Skeletal muscle satellite cell (primary cell): ENCODE measurements around the gene FOXP3.

Experiments
- H3K27me3 ChIP-seq: 2 replicates; pipeline ENCODE4 v1.7.0; 2013; ENCODE audit warnings: low read length; ENCODE audit not compliant: control insufficient read depth, insufficient read depth
- H3K36me3 ChIP-seq: 2 replicates; pipeline ENCODE4 v1.7.0; 2013; ENCODE audit warnings: mild to moderate bottlenecking, control low read depth, low read length; ENCODE audit not compliant: insufficient read depth
- H3K4me1 ChIP-seq: 2 replicates; pipeline ENCODE4 v1.7.0; 2013; ENCODE audit warnings: low read length; ENCODE audit not compliant: control insufficient read depth, insufficient read depth
- H3K4me2 ChIP-seq: 2 replicates; pipeline ENCODE4 v1.7.0; 2013; ENCODE audit warnings: mild to moderate bottlenecking, low read length
- H3K4me3 ChIP-seq: 2 replicates; pipeline ENCODE4 v1.7.0; 2013; ENCODE audit warnings: low read length
- H3K9ac ChIP-seq: 2 replicates; pipeline ENCODE4 v1.7.0; 2013; ENCODE audit warnings: mild to moderate bottlenecking, low read depth, low read length, moderate library complexity
- H3K9me3 ChIP-seq: replicated peaks from 2 replicates; pipeline ENCODE4 v1.7.0; 2013; ENCODE audit warnings: mild to moderate bottlenecking, control low read depth, low read length

The FOXP3 gene

GRCh38 chrX:49291615-49292337 lies 27.3 kb upstream of the FOXP3 start:
- Histone ChIP-seq H3K9ac (no peak overlapping the region), H3K36me3 (no peaks in the 10 kb centered on the region), H3K4me1 (no peaks in the 10 kb centered on the region), H3K4me3 (no peak overlapping the region), H3K4me2 (no peak overlapping the region), H3K27me3 (no peaks in the 10 kb centered on the region), H3K9me3 (no peaks in the 10 kb centered on the region)

- H3K27me3 ChIP-seq, result no peaks in the 10 kb centered on the region
- H3K9me3 ChIP-seq, result no peaks in the 10 kb centered on the region
- no peaks in the 10 kb centered on the region for H3K4me1 ChIP-seq
- H3K36me3 ChIP-seq, result no peaks in the 10 kb centered on the region
- no peak overlapping the region for H3K4me3 ChIP-seq
- no peak overlapping the region for H3K9ac ChIP-seq
- no peak overlapping the region for H3K4me2 ChIP-seq
Observed at GRCh38 chrX:49290215-49290614, 25.7 kb upstream of the FOXP3 start.

GRCh38 chrX:49287665-49288064 lies 23.2 kb upstream of the FOXP3 start:
- H3K4me2 ChIP-seq, result no peak overlapping the region
- H3K36me3 ChIP-seq, result no peaks in the 10 kb centered on the region
- no peaks in the 10 kb centered on the region for H3K4me1 ChIP-seq
- H3K9ac ChIP-seq, result no peak overlapping the region
- no peaks in the 10 kb centered on the region for H3K27me3 ChIP-seq
- no peak overlapping the region for H3K4me3 ChIP-seq
- H3K9me3 ChIP-seq, result no peaks in the 10 kb centered on the region

- no peaks in the 10 kb centered on the region for H3K4me1 ChIP-seq
- no peaks in the 10 kb centered on the region for H3K9me3 ChIP-seq
- H3K4me3 ChIP-seq, result no peak overlapping the region
- H3K27me3 ChIP-seq, result no peaks in the 10 kb centered on the region
- H3K9ac ChIP-seq, result no peak overlapping the region
- H3K4me2 ChIP-seq, result no peak overlapping the region
- H3K36me3 ChIP-seq, result no peaks in the 10 kb centered on the region
Observed at GRCh38 chrX:49286581-49286980, 22.1 kb upstream of the FOXP3 start.

- H3K27me3 ChIP-seq, result no peaks in the 10 kb centered on the region
- no peaks in the 10 kb centered on the region for H3K36me3 ChIP-seq
- H3K4me2 ChIP-seq, result no peak overlapping the region
- no peaks in the 10 kb centered on the region for H3K9me3 ChIP-seq
- no peak overlapping the region for H3K9ac ChIP-seq
- H3K4me1 ChIP-seq, result no peaks in the 10 kb centered on the region
- no peak overlapping the region for H3K4me3 ChIP-seq
Observed at GRCh38 chrX:49286136-49286535, 21.6 kb upstream of the FOXP3 start.

GRCh38 chrX:49284212-49284611 lies 19.7 kb upstream of the FOXP3 start:
- Histone ChIP-seq H3K27me3 (no peaks in the 10 kb centered on the region), H3K9ac (no peak overlapping the region), H3K4me2 (no peak overlapping the region), H3K4me3 (no peak overlapping the region), H3K36me3 (no peaks in the 10 kb centered on the region), H3K4me1 (no peaks in the 10 kb centered on the region), H3K9me3 (no peaks in the 10 kb centered on the region)

GRCh38 chrX:49282647-49283011 lies 18.1 kb upstream of the FOXP3 start:
- H3K4me2 ChIP-seq, result no peak overlapping the region
- no peak overlapping the region for H3K4me3 ChIP-seq
- H3K36me3 ChIP-seq, result no peaks in the 10 kb centered on the region
- no peak overlapping the region for H3K9ac ChIP-seq
- H3K4me1 ChIP-seq, result no peaks in the 10 kb centered on the region
- no peaks in the 10 kb centered on the region for H3K27me3 ChIP-seq
- no peaks in the 10 kb centered on the region for H3K9me3 ChIP-seq

GRCh38 chrX:49278081-49278480 lies 13.6 kb upstream of the FOXP3 start:
- Histone ChIP-seq H3K4me3 (no peak overlapping the region), H3K9me3 (no peaks in the 10 kb centered on the region)

GRCh38 chrX:49277535-49277830 lies 13.0 kb upstream of the FOXP3 start:
- Histone ChIP-seq H3K27me3 (no peaks in the 10 kb centered on the region), H3K9ac (no peak overlapping the region), H3K4me3 (no peak overlapping the region), H3K4me1 (peaks cover 2% of the 10 kb centered on the region), H3K9me3 (no peaks in the 10 kb centered on the region), H3K36me3 (no peaks in the 10 kb centered on the region), H3K4me2 (no peak overlapping the region)

More at GRCh38 chrX:49278081-49278480, 13.6 kb upstream of the FOXP3 start:
- no peaks in the 10 kb centered on the region for H3K36me3 ChIP-seq
- H3K27me3 ChIP-seq, result no peaks in the 10 kb centered on the region
- no peak overlapping the region for H3K4me2 ChIP-seq
- no peak overlapping the region for H3K9ac ChIP-seq
- no peaks in the 10 kb centered on the region for H3K4me1 ChIP-seq

GRCh38 chrX:49276671-49277534 lies 12.4 kb upstream of the FOXP3 start:
- H3K4me2 ChIP-seq, result no peak overlapping the region
- peaks cover 6% of the 10 kb centered on the region for H3K4me1 ChIP-seq
- no peaks in the 10 kb centered on the region for H3K36me3 ChIP-seq
- H3K9ac ChIP-seq, result no peak overlapping the region
- H3K27me3 ChIP-seq, result no peaks in the 10 kb centered on the region
- no peak overlapping the region for H3K4me3 ChIP-seq
- H3K9me3 ChIP-seq, result no peaks in the 10 kb centered on the region

GRCh38 chrX:49276207-49276606 lies 11.7 kb upstream of the FOXP3 start:
- H3K36me3 ChIP-seq, result no peaks in the 10 kb centered on the region
- no peak overlapping the region for H3K4me3 ChIP-seq
- no peaks in the 10 kb centered on the region for H3K9me3 ChIP-seq
- no peaks in the 10 kb centered on the region for H3K27me3 ChIP-seq
- peaks cover 6% of the 10 kb centered on the region for H3K4me1 ChIP-seq
- no peak overlapping the region for H3K9ac ChIP-seq
- no peak overlapping the region for H3K4me2 ChIP-seq
